PC-9 (cell line): ENCODE measurements around the gene FBXO48.

ENCODE experiments used
- EZH2 ChIP-seq: fragments of 200-600 bp; sonication (generic); IDR thresholded peaks from 2 replicates; pipeline ENCODE4 v1.8.0; 2017; ENCODE audit warnings: antibody characterized with exemption, low read depth
- TF ChIP-seq, protein P1 (sequence below): fragments of 200-600 bp; sonication (generic); conservative IDR thresholded peaks from 2 replicates; pipeline ENCODE4 v1.6.1; 2017; ENCODE audit warnings: mixed run types, antibody characterized with exemption, mild to moderate bottlenecking, moderate library complexity

DNA sequence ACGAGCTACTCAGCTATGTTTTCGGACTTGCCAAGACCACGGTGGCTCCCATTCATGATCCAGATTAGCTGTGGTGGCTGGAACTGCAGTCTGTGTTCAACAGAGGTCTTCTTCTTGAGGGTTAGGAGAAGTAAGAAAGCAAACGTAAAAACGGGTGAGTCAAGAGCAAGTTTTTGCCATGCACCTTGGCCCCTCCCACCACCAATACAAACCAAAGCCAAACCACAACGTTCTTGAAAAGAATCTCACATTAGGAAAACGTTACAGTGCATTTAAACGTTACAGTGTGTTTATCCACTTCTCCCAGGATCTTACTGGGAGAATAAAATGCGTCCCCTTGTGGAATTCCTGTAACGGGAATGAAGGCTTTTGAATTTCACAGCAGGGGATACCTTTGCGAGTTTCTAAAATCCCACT is 725 bp downstream of the FBXO48 start:
- no peak for TF ChIP-seq EZH2
- TF ChIP-seq, protein P1, sequence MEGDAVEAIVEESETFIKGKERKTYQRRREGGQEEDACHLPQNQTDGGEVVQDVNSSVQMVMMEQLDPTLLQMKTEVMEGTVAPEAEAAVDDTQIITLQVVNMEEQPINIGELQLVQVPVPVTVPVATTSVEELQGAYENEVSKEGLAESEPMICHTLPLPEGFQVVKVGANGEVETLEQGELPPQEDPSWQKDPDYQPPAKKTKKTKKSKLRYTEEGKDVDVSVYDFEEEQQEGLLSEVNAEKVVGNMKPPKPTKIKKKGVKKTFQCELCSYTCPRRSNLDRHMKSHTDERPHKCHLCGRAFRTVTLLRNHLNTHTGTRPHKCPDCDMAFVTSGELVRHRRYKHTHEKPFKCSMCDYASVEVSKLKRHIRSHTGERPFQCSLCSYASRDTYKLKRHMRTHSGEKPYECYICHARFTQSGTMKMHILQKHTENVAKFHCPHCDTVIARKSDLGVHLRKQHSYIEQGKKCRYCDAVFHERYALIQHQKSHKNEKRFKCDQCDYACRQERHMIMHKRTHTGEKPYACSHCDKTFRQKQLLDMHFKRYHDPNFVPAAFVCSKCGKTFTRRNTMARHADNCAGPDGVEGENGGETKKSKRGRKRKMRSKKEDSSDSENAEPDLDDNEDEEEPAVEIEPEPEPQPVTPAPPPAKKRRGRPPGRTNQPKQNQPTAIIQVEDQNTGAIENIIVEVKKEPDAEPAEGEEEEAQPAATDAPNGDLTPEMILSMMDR: no peak
